NAMALWA (cell line): ENCODE measurements around the gene ERG.

Experiments used
- DNase-seq: peaks from one replicate; pipeline ENCODE4 v3.0.0-alpha.2; 2015; ENCODE audit warnings: low spot score

The ERG gene

DNA sequence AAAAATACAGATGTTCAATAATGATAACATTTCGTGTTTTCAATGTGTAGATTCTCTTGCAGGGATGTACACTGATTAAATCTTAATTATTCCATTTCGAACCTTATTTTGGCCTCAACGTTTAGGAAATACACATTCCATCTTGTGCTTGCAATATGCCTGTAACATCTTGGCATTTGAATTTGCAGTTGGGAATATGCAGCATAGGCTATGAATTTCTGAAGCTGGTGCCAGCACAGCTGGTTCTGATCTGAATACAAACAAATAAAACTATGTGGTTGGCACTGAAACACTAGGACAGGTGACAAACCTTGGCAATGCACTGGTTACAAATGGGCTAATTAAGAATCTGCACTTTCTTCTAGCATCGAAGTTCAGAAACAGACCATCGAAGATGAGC is 108.4 kb downstream of the ERG start:
- DNase-seq: no peak

GRCh38 chr21:38389354-38389676 is 109.0 kb downstream of the ERG start:
- no peak for DNase-seq

- DNase-seq: no peak
Measured at GRCh38 chr21:38388647-38389353, 109.5 kb downstream of the ERG start.

GRCh38 chr21:38388203-38388602 is 110.1 kb downstream of the ERG start:
- DNase-seq: no peak

- no peak for DNase-seq
Measured at GRCh38 chr21:38386967-38387366, 111.3 kb downstream of the ERG start.

- no peak for DNase-seq
Measured at GRCh38 chr21:38385427-38386175, 112.7 kb downstream of the ERG start.

DNA sequence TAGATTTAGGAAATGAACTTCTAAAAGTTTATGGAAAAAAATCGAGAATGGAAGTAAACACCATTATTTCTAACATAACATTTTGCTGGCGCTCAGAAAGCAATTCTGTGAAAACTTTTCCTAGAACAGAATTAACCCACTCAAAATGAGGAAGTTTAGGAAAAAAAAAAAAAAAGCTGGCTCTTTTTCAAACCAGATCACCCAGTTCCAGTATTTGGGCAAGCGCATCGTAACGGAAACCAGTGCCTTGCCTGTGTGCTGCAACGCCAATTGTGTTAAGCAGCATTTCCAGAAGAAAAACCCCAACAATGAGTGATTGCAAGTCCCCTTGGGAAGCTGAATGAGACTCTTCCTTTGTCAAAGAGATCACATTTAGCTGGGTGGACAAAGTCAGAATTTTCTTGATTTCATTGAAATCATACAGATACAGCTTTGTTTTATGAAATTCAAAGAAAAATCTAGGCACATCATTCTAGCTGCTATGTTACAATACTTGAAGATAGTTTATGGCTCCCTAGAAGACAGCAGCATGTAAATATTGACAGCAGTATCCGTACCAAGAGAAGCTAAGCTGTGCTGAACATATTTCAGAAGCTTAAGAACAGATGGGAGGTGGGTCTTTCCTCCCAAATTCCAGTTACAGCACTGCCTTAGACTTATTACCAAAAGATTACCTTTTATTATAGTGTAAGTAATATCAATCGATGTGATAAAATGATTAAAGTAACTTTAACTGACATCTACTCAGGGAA is 113.4 kb downstream of the ERG start:
- no peak for DNase-seq

DNA sequence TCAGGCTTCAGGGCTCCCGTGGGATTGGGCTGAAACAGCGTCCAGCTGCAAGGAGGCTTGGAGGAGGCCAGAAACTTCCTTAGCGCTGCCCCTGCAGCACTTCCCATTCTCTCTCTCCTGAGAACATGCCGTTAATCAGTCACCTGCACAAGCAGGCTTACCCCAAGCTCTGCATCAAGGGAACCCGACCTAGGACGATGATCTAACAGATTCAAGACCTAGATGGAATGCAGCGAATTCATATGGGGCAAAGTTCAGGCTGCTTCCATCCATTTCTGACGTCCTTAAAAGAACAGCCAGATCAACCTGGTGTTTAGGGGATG is 114.1 kb downstream of the ERG start:
- DNase-seq: no peak

- no peak for DNase-seq
Measured at GRCh38 chr21:38383411-38384237, 114.7 kb downstream of the ERG start.

DNA sequence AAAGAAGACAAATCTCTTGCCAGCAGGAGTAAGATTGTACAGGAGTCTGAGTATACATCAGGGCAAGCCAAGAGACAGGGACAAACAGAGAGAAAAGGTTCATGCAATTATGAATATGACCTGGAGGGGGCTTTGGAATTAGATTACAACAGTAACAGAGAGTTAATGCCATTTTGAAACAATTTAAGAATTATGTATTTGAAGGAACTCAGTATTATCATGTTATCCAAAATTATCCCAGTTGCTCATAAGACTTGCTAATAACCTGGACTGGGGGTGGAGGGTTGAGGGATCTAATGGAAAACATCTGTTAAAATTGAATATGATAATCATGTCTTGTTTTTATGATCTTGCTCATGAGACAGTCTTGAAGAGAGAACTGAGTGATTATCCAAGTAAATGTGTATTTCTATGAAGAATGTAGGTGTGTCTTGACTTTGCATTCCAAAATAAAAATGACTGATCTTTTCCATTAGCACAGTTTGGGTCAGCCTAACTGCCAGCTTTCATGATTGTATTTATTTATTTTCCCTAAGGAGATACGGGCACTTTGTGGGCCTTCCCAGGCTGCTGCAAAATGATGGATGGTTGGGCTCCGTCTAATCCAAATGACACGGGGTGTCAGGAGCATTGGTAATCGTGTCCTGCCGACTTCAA is 117.7 kb downstream of the ERG start:
- peak; percentile 47 for DNase-seq

GRCh38 chr21:38379147-38379546 is 119.1 kb downstream of the ERG start:
- no peak for DNase-seq

- DNase-seq: no peak
Measured at GRCh38 chr21:38377165-38378088, 120.8 kb downstream of the ERG start.

- no peak for DNase-seq
Measured at GRCh38 chr21:38376693-38377092, 121.6 kb downstream of the ERG start.

DNA sequence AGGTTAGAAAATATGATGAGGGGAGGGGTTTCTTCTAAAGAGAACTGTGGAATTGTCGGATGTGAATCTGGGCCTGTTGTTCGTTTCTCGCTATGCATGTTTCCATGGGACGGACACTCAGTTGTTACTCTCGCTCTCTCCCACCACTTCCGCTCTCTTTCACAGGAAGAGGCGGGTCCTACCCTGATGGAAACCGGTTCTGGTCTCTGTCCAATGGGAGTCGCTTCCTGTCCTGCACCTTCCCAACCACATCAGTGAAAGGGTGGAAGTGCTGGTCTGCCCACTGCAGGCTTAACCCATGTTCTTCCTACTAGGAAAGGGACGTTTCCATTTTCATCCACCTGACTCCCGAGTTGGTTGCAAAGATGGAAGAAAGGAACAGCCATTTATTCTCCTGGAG is 122.0 kb downstream of the ERG start:
- DNase-seq: no peak

GRCh38 chr21:38367646-38368045 is 130.6 kb downstream of the ERG start:
- DNase-seq: no peak

DNA sequence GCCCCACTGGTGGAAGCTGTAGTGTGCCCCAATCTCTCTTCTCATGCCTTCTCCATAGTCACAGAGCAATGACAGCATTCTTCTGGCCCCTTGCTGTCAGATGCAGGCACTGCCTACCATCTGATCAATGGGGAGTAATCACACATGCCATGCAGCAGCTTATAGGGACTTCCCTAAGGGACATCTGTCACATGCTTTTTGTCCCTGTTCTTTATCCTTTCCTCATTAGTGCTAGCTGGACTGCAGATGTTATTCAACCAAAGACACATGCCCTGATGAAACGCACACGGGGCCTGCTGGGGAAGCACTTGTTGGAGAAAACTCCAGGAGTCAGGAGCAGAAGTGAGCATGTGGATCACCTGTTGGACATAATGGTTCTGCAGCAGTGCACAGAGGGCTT is 132.8 kb downstream of the ERG start:
- no peak for DNase-seq

DNA sequence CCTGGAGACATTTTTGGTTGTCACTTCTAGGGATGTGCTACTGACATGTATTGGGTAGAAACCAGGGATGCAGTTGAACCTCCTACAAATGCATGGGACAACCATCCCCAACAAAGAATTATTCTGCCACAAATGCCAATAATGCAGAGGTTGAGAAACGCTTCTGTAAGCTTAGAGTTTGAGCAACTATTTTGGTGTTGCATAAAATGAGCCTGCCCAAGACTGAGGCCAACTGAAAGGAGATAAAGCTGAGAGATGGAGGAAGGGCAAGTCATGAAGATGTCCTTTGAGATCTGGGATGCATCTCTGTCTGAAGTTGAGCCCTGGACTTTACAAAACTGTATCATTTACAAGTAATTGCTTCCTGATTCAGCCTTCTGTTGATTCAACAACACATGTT is 134.6 kb downstream of the ERG start:
- DNase-seq: no peak

GRCh38 chr21:38361324-38361723 is 137.0 kb downstream of the ERG start:
- DNase-seq: no peak

- no peak for DNase-seq
Measured at GRCh38 chr21:38359835-38360234, 138.4 kb downstream of the ERG start.

DNA sequence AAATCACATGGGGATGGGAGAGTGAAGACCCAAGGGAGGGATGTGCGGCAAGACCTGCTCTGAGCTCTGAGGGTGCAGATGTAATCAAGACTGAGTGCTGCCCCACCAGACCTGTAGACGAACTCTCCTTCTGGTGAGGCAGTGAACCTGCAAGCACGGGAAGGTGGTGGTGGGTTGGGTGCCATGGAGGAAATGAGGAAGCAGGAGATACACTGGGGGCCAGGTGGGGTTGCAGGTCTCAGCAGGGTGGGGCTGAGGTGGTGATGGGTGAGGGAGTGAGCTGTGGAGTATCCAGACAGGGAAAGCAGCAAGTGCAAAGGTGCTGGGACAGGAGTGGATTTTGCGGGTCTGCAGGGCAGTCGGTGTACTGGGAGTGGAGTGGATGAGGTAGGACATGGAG is 139.2 kb downstream of the ERG start:
- DNase-seq: no peak

GRCh38 chr21:38358666-38359065 is 139.6 kb downstream of the ERG start:
- DNase-seq: no peak
